ENCODE results near the gene MEIKIN.
A peak's percentile ranks its signal among the peaks of the same experiment; 100 is the strongest.

The MEIKIN gene

GRCh38 chr5:131810510-131811249, 134.8 kb downstream of the MEIKIN start:
- no peak overlapping the region for H3K9ac ChIP-seq (ENCODE audit: low read length)
- peaks cover 5% of the 10 kb centered on the region; the same call in 1 of the 2 replicates for H3F3A ChIP-seq (ENCODE audit: insufficient read depth, low read length)
- no peak overlapping the region for H3K27ac ChIP-seq (ENCODE audit: low read length)
- TF ChIP-seq EZH2phosphoT487 (IDR thresholded peaks at IDR 0.05; ENCODE audit: low read length) (no peak), EZH2 (optimal IDR thresholded peaks at IDR 0.05; ENCODE audit: low read depth, low read length) (no peak)
- TF ChIP-seq, protein P1, sequence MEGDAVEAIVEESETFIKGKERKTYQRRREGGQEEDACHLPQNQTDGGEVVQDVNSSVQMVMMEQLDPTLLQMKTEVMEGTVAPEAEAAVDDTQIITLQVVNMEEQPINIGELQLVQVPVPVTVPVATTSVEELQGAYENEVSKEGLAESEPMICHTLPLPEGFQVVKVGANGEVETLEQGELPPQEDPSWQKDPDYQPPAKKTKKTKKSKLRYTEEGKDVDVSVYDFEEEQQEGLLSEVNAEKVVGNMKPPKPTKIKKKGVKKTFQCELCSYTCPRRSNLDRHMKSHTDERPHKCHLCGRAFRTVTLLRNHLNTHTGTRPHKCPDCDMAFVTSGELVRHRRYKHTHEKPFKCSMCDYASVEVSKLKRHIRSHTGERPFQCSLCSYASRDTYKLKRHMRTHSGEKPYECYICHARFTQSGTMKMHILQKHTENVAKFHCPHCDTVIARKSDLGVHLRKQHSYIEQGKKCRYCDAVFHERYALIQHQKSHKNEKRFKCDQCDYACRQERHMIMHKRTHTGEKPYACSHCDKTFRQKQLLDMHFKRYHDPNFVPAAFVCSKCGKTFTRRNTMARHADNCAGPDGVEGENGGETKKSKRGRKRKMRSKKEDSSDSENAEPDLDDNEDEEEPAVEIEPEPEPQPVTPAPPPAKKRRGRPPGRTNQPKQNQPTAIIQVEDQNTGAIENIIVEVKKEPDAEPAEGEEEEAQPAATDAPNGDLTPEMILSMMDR (IDR thresholded peaks at IDR 0.05; ENCODE audit: low read length): peak; percentile 64
- no peaks in the 10 kb centered on the region for H3K9me3 ChIP-seq (replicated peaks; ENCODE audit: insufficient read depth, low read length)
- H3K9me2 ChIP-seq (replicated peaks; ENCODE audit: insufficient read depth, low read length): no peaks in the 10 kb centered on the region
- H3K4me2 ChIP-seq (ENCODE audit: low read depth, low read length): peak overlapping the region; percentile 46; the same call in 1 of the 2 replicates
- no peak overlapping the region for H2AFZ ChIP-seq (ENCODE audit: low read length)
- H3K36me3 ChIP-seq (replicated peaks; ENCODE audit: insufficient read depth, low read length): no peaks in the 10 kb centered on the region
- H4K20me1 ChIP-seq (ENCODE audit: insufficient read depth, low read length): no peaks in the 10 kb centered on the region
- H3K4me1 ChIP-seq (ENCODE audit: low read length): peaks cover 28% of the 10 kb centered on the region
- no peaks in the 10 kb centered on the region for H3K79me2 ChIP-seq (ENCODE audit: low read length)
- peak; percentile 50 for DNase-seq
- no peak overlapping the region for H3K4me3 ChIP-seq (ENCODE audit: low read length)
- no peaks in the 10 kb centered on the region for H3K27me3 ChIP-seq (replicated peaks; ENCODE audit: insufficient read depth, low read length)

DNA sequence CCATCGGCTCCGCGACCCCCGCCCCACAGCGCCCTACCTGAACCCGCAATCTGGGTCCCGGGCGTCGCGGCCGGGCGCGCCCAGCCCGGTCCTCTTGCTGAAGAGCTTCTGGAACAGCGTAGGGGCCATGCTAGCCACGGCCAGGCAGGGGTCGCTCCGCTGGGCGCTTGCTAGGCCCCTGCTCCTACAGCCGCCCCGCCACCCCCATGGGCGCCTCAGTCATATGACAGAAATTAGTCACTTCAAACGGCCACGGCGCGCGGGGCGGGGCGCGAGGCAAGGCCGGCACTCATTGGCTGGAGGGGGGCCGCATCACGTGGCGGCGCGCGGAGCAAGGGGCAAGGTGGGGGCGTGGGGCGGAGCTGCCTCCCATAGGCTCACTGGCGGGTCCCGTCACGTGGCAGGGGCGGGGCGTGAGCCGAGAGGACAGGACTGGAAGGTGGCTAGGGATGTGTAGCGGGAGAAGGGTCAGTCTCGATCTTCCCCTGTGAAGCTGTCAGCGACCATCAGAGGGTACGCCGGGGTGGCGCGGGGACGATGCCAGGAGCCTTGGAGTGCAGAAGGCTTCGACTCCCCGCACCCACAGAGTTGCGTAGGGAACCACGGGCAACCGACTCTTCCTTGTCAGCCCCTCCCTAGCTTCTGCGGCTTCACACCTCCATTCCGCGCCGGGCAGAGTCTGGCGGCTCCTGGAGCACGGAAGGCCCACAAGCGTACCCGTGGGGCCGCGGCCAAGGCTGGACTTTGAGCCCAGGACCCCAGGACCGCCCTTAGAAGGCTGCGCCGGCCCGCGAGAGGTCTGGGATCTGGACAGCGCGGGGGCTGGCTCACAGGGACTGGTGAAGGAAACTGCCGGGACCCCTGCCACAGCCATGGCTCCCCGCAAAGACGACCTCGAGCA, 148.4 kb downstream of the MEIKIN start, which contains the start of gene FNIP1:
Gene FNIP1 (minus strand): TSS at position 225 of the 901 bp plus-strand sequence. CDS start 96 bp downstream, at position 129.
- H3K79me2 ChIP-seq (ENCODE audit: low read length): peaks cover 47% of the 10 kb centered on the region
- no peaks in the 10 kb centered on the region for H3F3A ChIP-seq (ENCODE audit: insufficient read depth, low read length)
- peak within 1 kb of the TSS; percentile 92 for H3K9ac ChIP-seq (ENCODE audit: low read length)
- H3K27me3 ChIP-seq (replicated peaks; ENCODE audit: insufficient read depth, low read length): no peaks in the 10 kb centered on the region
- H3K4me3 ChIP-seq (ENCODE audit: low read length): peak within 1 kb of the TSS; percentile 92
- H3K36me3 ChIP-seq (replicated peaks; ENCODE audit: insufficient read depth, low read length): no peaks in the 10 kb centered on the region
- H3K4me2 ChIP-seq (ENCODE audit: low read depth, low read length): peak within 1 kb of the TSS; percentile 84
- no peak for TF ChIP-seq EZH2 (optimal IDR thresholded peaks at IDR 0.05; ENCODE audit: low read depth, low read length)
- TF ChIP-seq EZH2phosphoT487 (IDR thresholded peaks at IDR 0.05; ENCODE audit: low read length): no peak
- TF ChIP-seq, protein P1 (IDR thresholded peaks at IDR 0.05; ENCODE audit: low read length): no peak
- no peaks in the 10 kb centered on the region for H3K9me2 ChIP-seq (replicated peaks; ENCODE audit: insufficient read depth, low read length)
- peak; percentile 98 for DNase-seq
- H4K20me1 ChIP-seq (ENCODE audit: insufficient read depth, low read length): no peaks in the 10 kb centered on the region; the same call in 1 of the 2 replicates
- peak within 1 kb of the TSS; percentile 92 for H2AFZ ChIP-seq (ENCODE audit: low read length)
- H3K4me1 ChIP-seq (ENCODE audit: low read length): peaks cover 17% of the 10 kb centered on the region
- H3K9me3 ChIP-seq (replicated peaks; ENCODE audit: insufficient read depth, low read length): no peaks in the 10 kb centered on the region
- H3K27ac ChIP-seq (ENCODE audit: low read length): peak within 1 kb of the TSS; percentile 67

- no peaks in the 10 kb centered on the region for H3K9me2 ChIP-seq (replicated peaks; ENCODE audit: insufficient read depth, low read length)
- H3K4me2 ChIP-seq (ENCODE audit: low read depth, low read length): peak overlapping the region; percentile 70
- H3K79me2 ChIP-seq (ENCODE audit: low read length): peaks cover 56% of the 10 kb centered on the region
- H3K27me3 ChIP-seq (replicated peaks; ENCODE audit: insufficient read depth, low read length): no peaks in the 10 kb centered on the region
- H3K9me3 ChIP-seq (replicated peaks; ENCODE audit: insufficient read depth, low read length): no peaks in the 10 kb centered on the region
- H3K9ac ChIP-seq (ENCODE audit: low read length): peak overlapping the region; percentile 92
- peak overlapping the region; percentile 85 for H2AFZ ChIP-seq (ENCODE audit: low read length)
- TF ChIP-seq EZH2phosphoT487 (IDR thresholded peaks at IDR 0.05; ENCODE audit: low read length) (no peak), EZH2 (optimal IDR thresholded peaks at IDR 0.05; ENCODE audit: low read depth, low read length) (no peak)
- TF ChIP-seq, protein P1 (IDR thresholded peaks at IDR 0.05; ENCODE audit: low read length): no peak
- no peaks in the 10 kb centered on the region for H3F3A ChIP-seq (ENCODE audit: insufficient read depth, low read length)
- H3K4me3 ChIP-seq (ENCODE audit: low read length): peak overlapping the region; percentile 92
- no peaks in the 10 kb centered on the region; the same call in 1 of the 2 replicates for H4K20me1 ChIP-seq (ENCODE audit: insufficient read depth, low read length)
- peak; percentile 49 for DNase-seq
- no peaks in the 10 kb centered on the region for H3K36me3 ChIP-seq (replicated peaks; ENCODE audit: insufficient read depth, low read length)
- H3K4me1 ChIP-seq (ENCODE audit: low read length): peaks cover 17% of the 10 kb centered on the region
- peak overlapping the region; percentile 67 for H3K27ac ChIP-seq (ENCODE audit: low read length)
These were observed 149.3 kb downstream of the MEIKIN start for GRCh38 chr5:131795879-131796792.

All from MM.1S (cell line).